ENCODE measurements around the gene CACNA1F. TPM values are rescaled to one million over a fixed set of nuclear protein-coding genes. Genes with fewer than 3 reads are reported as not detected.
"Not testable (repeated sequence)": the region's sequence is repeated elsewhere in the genome, so short reads cannot be mapped to it uniquely, and the experiment has no call there.

Gene CACNA1F
- polyA plus RNA-seq, 1 donor from 2014 or later, result not detected

- peaks cover 5 to 6% (median 6%) of the 10 kb centered on the region in 3 donors for H3K4me1 Mint-ChIP-seq
- peaks cover 6% of the 10 kb centered on the region for H3K36me3 Mint-ChIP-seq
- H3K27ac Mint-ChIP-seq, result no peak overlapping the region
- H3K27me3 Mint-ChIP-seq, result no peaks in the 10 kb centered on the region
- no peaks in the 10 kb centered on the region for H3K9me3 Mint-ChIP-seq
- H3K4me3 Mint-ChIP-seq, result no peak overlapping the region
Measured at GRCh38 chrX:49174723-49175122, 58.4 kb downstream of the CACNA1F start.

DNA sequence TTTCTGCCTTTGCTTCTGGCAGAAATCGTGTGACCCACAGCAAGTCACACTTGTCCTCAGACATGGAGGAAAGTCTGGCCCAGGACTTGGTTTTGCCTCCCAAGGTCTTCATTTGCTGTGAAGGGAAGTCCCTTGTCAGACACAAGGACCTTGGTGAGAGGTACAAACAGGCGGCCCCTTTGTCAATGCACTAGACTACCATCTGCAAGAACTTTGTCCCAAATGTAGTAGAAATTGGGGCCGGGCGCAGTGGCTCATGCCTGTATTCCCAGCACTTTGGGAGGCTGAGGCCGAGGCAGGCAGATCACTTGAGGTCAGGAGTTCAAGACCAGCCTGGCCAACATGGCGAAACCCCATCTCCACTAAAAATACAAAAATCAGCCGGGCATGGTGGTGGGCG lies 59.6 kb downstream of the CACNA1F start:
- H3K27me3 Mint-ChIP-seq, H3K36me3 Mint-ChIP-seq, H3K9me3 Mint-ChIP-seq: not testable (repeated sequence)
- Mint-ChIP-seq H3K4me1 (peaks cover 6 to 10% (median 9%) of the 10 kb centered on the region in 3 donors), H3K4me3 (peak overlapping the region in 3 of 4 donors; percentile 16 to 94 (median 64)), H3K27ac (peak overlapping the region in 2 of 3 donors; percentile 89 to 95)

DNA sequence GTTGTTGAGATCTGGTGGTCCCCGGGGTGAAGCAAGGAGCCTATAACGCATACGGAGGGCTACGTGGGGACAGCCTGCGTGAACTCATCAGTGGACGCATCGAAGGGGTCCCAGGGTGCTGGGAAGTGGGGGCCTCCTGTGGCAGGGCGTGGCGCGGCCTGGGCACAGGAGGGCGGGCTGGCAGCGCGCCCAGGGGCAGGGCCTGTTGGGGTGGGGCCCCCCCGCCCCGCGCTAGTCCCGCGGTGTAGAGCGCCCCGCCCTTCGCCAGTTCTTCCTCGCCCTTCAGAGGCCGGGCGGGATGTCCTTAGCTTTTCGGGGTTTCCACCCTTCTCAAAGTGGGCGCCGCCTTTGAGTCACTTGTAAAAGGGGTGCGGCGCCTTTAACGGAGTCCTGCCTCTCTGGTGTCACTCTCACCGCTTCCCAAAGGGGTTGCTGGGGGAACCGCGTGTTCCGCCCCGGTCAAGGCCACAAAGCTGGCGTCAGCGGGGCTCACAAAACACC lies 60.8 kb downstream of the CACNA1F start:
- peaks cover 13 to 17% (median 14%) of the 10 kb centered on the region in 3 donors for H3K4me1 Mint-ChIP-seq
- H3K9me3 Mint-ChIP-seq, result no peaks in the 10 kb centered on the region
- H3K36me3 Mint-ChIP-seq, result peaks cover 6% of the 10 kb centered on the region
- peak overlapping the region; percentile 87 to 94 (median 93) for H3K4me3 Mint-ChIP-seq
- peak overlapping the region; percentile 89 to 95 (median 94) for H3K27ac Mint-ChIP-seq
- H3K27me3 Mint-ChIP-seq, result no peaks in the 10 kb centered on the region

DNA sequence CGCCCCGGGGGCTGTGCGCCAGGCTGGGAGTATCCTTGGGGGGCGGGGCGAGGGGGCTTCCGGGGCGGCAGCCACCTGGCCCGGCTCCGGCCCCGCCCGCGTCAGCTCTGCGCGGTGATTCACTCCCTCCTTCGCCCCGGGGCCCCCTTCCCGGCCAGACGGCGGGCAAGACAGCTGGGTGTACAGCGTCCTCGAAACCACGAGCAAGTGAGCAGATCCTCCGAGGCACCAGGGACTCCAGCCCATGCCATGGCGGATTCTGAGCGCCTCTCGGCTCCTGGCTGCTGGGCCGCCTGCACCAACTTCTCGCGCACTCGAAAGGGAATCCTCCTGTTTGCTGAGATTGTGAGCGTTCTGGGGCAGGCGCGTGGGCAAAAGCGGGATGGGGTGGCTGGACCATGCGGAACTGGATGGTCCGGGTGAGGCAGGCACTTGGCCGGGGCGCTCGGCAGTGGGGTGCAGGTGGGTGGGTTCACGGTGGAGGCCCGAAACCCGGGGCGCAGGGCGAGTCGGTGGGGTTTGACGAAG lies 61.3 kb downstream of the CACNA1F start, which contains the start of gene PLP2:
Gene PLP2 (plus strand): TSS at position 147 of the 528 bp plus-strand sequence. CDS start 103 bp downstream, at position 250.
- Mint-ChIP-seq H3K27ac (peak within 1 kb of the TSS; percentile 89 to 95 (median 94)), H3K36me3 (peaks cover 6% of the 10 kb centered on the region), H3K4me1 (peaks cover 14 to 17% (median 14%) of the 10 kb centered on the region in 3 donors), H3K27me3 (no peaks in the 10 kb centered on the region), H3K4me3 (peak within 1 kb of the TSS; percentile 87 to 94 (median 93)), H3K9me3 (no peaks in the 10 kb centered on the region)

DNA sequence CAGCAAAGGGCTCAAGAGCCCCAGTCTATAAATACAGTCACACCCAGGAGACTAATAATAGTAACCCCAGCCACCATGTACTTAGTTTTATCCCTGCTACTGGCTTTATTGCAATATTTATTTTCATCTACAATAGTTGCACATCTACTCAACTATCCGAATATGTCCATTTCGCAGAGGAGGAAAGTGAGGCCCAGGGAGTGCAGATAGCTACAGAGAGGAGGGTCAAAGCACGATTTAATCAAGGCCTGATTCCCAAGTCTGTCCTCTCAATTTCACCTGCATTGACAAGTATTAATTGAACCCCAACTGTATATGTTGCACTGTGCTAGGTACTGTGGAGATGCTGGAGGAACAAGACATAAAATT lies 65.4 kb downstream of the CACNA1F start:
- Mint-ChIP-seq H3K36me3 (no peaks in the 10 kb centered on the region), H3K4me1 (peaks cover 16 to 20% (median 18%) of the 10 kb centered on the region in 3 donors), H3K9me3 (no peaks in the 10 kb centered on the region), H3K4me3 (peak overlapping the region; percentile 83 to 93 (median 88)), H3K27me3 (no peaks in the 10 kb centered on the region), H3K27ac (peak overlapping the region; percentile 89 to 98 (median 92))

GRCh38 chrX:49166914-49167739 lies 66.0 kb downstream of the CACNA1F start:
- Mint-ChIP-seq H3K27ac (peak overlapping the region; percentile 89 to 98 (median 92)), H3K36me3 (no peaks in the 10 kb centered on the region), H3K9me3 (no peaks in the 10 kb centered on the region), H3K27me3 (no peaks in the 10 kb centered on the region), H3K4me1 (peaks cover 15 to 19% (median 16%) of the 10 kb centered on the region in 3 donors), H3K4me3 (peak overlapping the region; percentile 83 to 93 (median 88))

GRCh38 chrX:49165901-49166881 lies 66.9 kb downstream of the CACNA1F start:
- Mint-ChIP-seq H3K9me3 (no peaks in the 10 kb centered on the region), H3K36me3 (no peaks in the 10 kb centered on the region), H3K27ac (peak overlapping the region; percentile 51 to 92 (median 89)), H3K4me1 (peaks cover 15 to 19% (median 16%) of the 10 kb centered on the region in 3 donors), H3K27me3 (no peaks in the 10 kb centered on the region), H3K4me3 (peak overlapping the region; percentile 83 to 93 (median 88))

GRCh38 chrX:49164589-49165360 lies 68.4 kb downstream of the CACNA1F start:
- no peaks in the 10 kb centered on the region for H3K9me3 Mint-ChIP-seq
- H3K27ac Mint-ChIP-seq, result peak overlapping the region in 2 of 3 donors; percentile 90 to 94
- H3K4me3 Mint-ChIP-seq, result peak overlapping the region; percentile 77 to 92 (median 84)
- peaks cover 15 to 19% (median 16%) of the 10 kb centered on the region in 3 donors for H3K4me1 Mint-ChIP-seq
- no peaks in the 10 kb centered on the region for H3K36me3 Mint-ChIP-seq
- no peaks in the 10 kb centered on the region for H3K27me3 Mint-ChIP-seq

GRCh38 chrX:49163555-49164419 lies 69.4 kb downstream of the CACNA1F start:
- H3K27ac Mint-ChIP-seq, result peak overlapping the region; percentile 90 to 94 (median 91)
- peaks cover under 1% of the 10 kb centered on the region for H3K27me3 Mint-ChIP-seq
- H3K4me3 Mint-ChIP-seq, result peak overlapping the region; percentile 77 to 92 (median 84)
- H3K9me3 Mint-ChIP-seq, result no peaks in the 10 kb centered on the region
- no peaks in the 10 kb centered on the region for H3K36me3 Mint-ChIP-seq
- peaks cover 12 to 15% (median 15%) of the 10 kb centered on the region in 3 donors for H3K4me1 Mint-ChIP-seq

GRCh38 chrX:49162620-49163019 lies 70.5 kb downstream of the CACNA1F start, which contains the start of gene MAGIX:
MAGIX (plus strand) TSS chrX:49162758; CDS start chrX:49162890, 132 bp downstream.
- Mint-ChIP-seq H3K27me3 (peaks cover 1% of the 10 kb centered on the region), H3K27ac (peak within 1 kb of the TSS in 2 of 3 donors; percentile 73 to 94), H3K36me3 (no peaks in the 10 kb centered on the region)

DNA sequence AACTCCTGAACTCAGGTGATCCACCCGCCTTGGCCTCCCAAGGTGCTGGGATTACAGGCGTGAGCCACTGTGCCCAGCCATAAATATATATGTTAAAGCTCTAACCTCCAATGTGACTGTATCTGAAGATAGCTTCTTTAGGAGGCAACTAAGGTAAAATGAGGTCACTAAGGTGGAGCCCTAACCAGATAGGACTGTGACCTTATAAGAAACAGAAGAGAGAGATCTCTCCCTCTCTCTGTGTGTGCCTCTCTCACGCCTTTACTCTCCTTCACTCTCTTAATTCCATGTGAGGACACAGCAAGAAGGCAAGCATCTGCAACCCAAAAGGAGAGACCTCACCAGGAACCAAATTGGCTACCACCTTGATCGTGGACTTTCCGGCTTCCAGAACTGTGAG lies 71.5 kb downstream of the CACNA1F start:
- Mint-ChIP-seq H3K36me3 (no peaks in the 10 kb centered on the region), H3K9me3 (no peaks in the 10 kb centered on the region), H3K27ac (peak overlapping the region in 1 of 3 donors; percentile 68), H3K4me3 (peak overlapping the region in 2 of 4 donors; percentile 49 to 61), H3K27me3 (peaks cover 1% of the 10 kb centered on the region), H3K4me1 (peaks cover 5 to 7% (median 7%) of the 10 kb centered on the region in 3 donors)

More at GRCh38 chrX:49162620-49163019, 70.5 kb downstream of the CACNA1F start, which contains the start of gene MAGIX:
- peak within 1 kb of the TSS; percentile 77 to 82 (median 80) for H3K4me3 Mint-ChIP-seq
- H3K9me3 Mint-ChIP-seq, result no peaks in the 10 kb centered on the region
- peaks cover 8 to 11% (median 10%) of the 10 kb centered on the region in 3 donors for H3K4me1 Mint-ChIP-seq

DNA sequence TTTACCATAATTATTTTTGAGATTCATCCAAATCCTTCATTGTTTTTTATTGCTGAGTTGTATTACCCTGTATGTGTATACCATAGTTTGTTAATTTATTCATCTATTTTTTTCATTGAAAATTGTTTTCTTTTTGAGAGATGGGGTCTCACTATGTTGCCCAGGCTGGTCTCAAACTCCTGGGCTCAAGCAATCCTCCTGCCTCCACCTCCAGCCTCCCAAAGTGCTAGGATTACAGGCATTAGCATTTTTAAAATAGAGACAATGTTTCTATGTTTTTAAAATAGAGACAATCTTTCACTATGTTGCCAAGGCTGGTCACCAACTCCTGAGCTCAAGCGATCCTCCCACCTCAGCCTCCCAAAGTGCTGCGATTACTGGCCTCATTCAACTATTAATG lies 72.2 kb downstream of the CACNA1F start:
- H3K27ac Mint-ChIP-seq, result peak overlapping the region in 1 of 3 donors; percentile 68
- H3K27me3 Mint-ChIP-seq, result peaks cover 1% of the 10 kb centered on the region
- H3K36me3 Mint-ChIP-seq, result no peaks in the 10 kb centered on the region
- H3K4me3 Mint-ChIP-seq, result peak overlapping the region in 1 of 4 donors; percentile 61
- peaks cover 4 to 9% (median 7%) of the 10 kb centered on the region in 3 donors for H3K4me1 Mint-ChIP-seq
- no peaks in the 10 kb centered on the region for H3K9me3 Mint-ChIP-seq

- Mint-ChIP-seq H3K4me1 (peaks cover 5 to 12% (median 5%) of the 10 kb centered on the region in 3 donors), H3K9me3 (peaks cover 0 to 1% (median 0%) of the 10 kb centered on the region in 3 donors), H3K4me3 (peak overlapping the region in 1 of 4 donors; percentile 57), H3K36me3 (no peaks in the 10 kb centered on the region), H3K27ac (peak overlapping the region in 1 of 3 donors; percentile 64), H3K27me3 (peaks cover 1% of the 10 kb centered on the region)
Measured at GRCh38 chrX:49157194-49157593, 75.9 kb downstream of the CACNA1F start.

Data from IgD-negative memory B cell (primary cell).